SU-DHL-6 (cell line): ENCODE results near the gene LAMA3.

Experiments
- H2AFZ ChIP-seq: fragments of 200-600 bp; sonication (generic); 2 replicates; pipeline ENCODE4 v1.6.1; 2014; ENCODE audit warnings: low read depth, mild to moderate bottlenecking, moderate library complexity, mixed read lengths, antibody characterized with exemption, low read length; ENCODE audit not compliant: severe bottlenecking
- H3F3A ChIP-seq: fragments of 200-600 bp; shearing (Covaris generic); 2 replicates; pipeline ENCODE4 v1.6.0; 2016; ENCODE audit warnings: antibody characterized with exemption, mild to moderate bottlenecking; ENCODE audit not compliant: insufficient read depth
- H3K27ac ChIP-seq: fragments of 200-600 bp; sonication (generic); 2 replicates; pipeline ENCODE4 v1.5.1; 2016; ENCODE audit warnings: low read depth, mild to moderate bottlenecking, low read length, moderate library complexity, mixed read lengths
- H3K27me3 ChIP-seq: fragments of 200-600 bp; sonication (generic), shearing (Covaris generic); 2 replicates; pipeline ENCODE4 v1.6.0; 2014; ENCODE audit warnings: mild to moderate bottlenecking, low read length
- H3K36me3 ChIP-seq: fragments of 200-600 bp; sonication (generic); 2 replicates; pipeline ENCODE4 v1.6.1; 2014; ENCODE audit warnings: mild to moderate bottlenecking, low read length, mixed read lengths
- H3K4me2 ChIP-seq: fragments of 300-600, 200-600 bp; shearing (Covaris generic), sonication (generic); 2 replicates; pipeline ENCODE4 v1.6.0; 2014; ENCODE audit warnings: low read length, low read depth, mild to moderate bottlenecking; ENCODE audit not compliant: poor library complexity, severe bottlenecking
- H3K4me3 ChIP-seq: fragments of 200-600 bp; sonication (generic); 2 replicates; pipeline ENCODE4 v1.5.1; 2014; ENCODE audit warnings: antibody characterized with exemption, low read length, mild to moderate bottlenecking, mixed read lengths; ENCODE audit not compliant: insufficient read depth, poor library complexity, severe bottlenecking
- H3K79me2 ChIP-seq: fragments of 200-600 bp; sonication (generic); 2 replicates; pipeline ENCODE4 v1.6.1; 2014; ENCODE audit warnings: mild to moderate bottlenecking, low read length, moderate library complexity; ENCODE audit not compliant: insufficient read depth
- H3K9ac ChIP-seq: fragments of 200-600 bp; sonication (generic); 2 replicates; pipeline ENCODE4 v1.7.0; 2014; ENCODE audit warnings: mild to moderate bottlenecking, low read length
- H3K9me2 ChIP-seq: fragments of 200-600 bp; sonication (generic); replicated peaks from 2 replicates; pipeline ENCODE4 v1.6.1; 2014; ENCODE audit warnings: low read length; ENCODE audit not compliant: insufficient read depth
- H3K9me3 ChIP-seq: fragments of 200-600 bp; sonication (generic); 2 replicates; pipeline ENCODE4 v1.6.1; 2014; ENCODE audit warnings: low read length, mixed read lengths; ENCODE audit not compliant: insufficient read depth
- H4K20me1 ChIP-seq: fragments of 200-600 bp; sonication (generic); 2 replicates; pipeline ENCODE4 v1.6.1; 2014; ENCODE audit warnings: low read depth, mild to moderate bottlenecking, antibody characterized with exemption, low read length, moderate library complexity, mixed read lengths
- CTCF ChIP-seq: fragments of 200-600 bp; sonication (generic); IDR thresholded peaks from one replicate; pipeline ENCODE4 v1.5.1; 2017; ENCODE audit warnings: antibody characterized with exemption, mild to moderate bottlenecking, low read length, moderate library complexity; ENCODE audit not compliant: insufficient read depth, poor library complexity, severe bottlenecking
- EZH2phosphoT487 ChIP-seq: fragments of 200-600 bp; sonication (generic), shearing (Covaris generic); conservative IDR thresholded peaks from 2 replicates; pipeline ENCODE4 v1.6.1; 2018; ENCODE audit warnings: mild to moderate bottlenecking, antibody characterized with exemption, low read length, moderate library complexity, mixed read lengths

Gene LAMA3

GRCh38 chr18:23883277-23883790 lies 194.1 kb downstream of the LAMA3 start:
- H3K36me3 ChIP-seq, result no peaks in the 10 kb centered on the region
- H3K27ac ChIP-seq, result no peak overlapping the region
- H3K4me3 ChIP-seq, result no peak overlapping the region
- no peak overlapping the region for H3K9ac ChIP-seq
- no peaks in the 10 kb centered on the region for H3F3A ChIP-seq
- H3K27me3 ChIP-seq, result no peaks in the 10 kb centered on the region
- no peaks in the 10 kb centered on the region for H3K9me3 ChIP-seq
- no peak overlapping the region for H2AFZ ChIP-seq
- H3K4me2 ChIP-seq, result no peak overlapping the region
- TF ChIP-seq EZH2phosphoT487 (no peak), CTCF (no peak)
- no peaks in the 10 kb centered on the region for H4K20me1 ChIP-seq
- no peaks in the 10 kb centered on the region for H3K79me2 ChIP-seq
- H3K9me2 ChIP-seq, result no peaks in the 10 kb centered on the region

GRCh38 chr18:23884681-23885375 lies 195.6 kb downstream of the LAMA3 start:
- H3K27me3 ChIP-seq, result no peaks in the 10 kb centered on the region
- no peak overlapping the region for H3K27ac ChIP-seq
- H2AFZ ChIP-seq, result no peak overlapping the region
- H3K9me2 ChIP-seq, result no peaks in the 10 kb centered on the region
- no peaks in the 10 kb centered on the region for H3F3A ChIP-seq
- no peak overlapping the region for H3K4me3 ChIP-seq
- no peaks in the 10 kb centered on the region for H3K36me3 ChIP-seq
- H3K79me2 ChIP-seq, result no peaks in the 10 kb centered on the region
- TF ChIP-seq EZH2phosphoT487 (no peak), CTCF (no peak)
- H3K4me2 ChIP-seq, result no peak overlapping the region
- H3K9me3 ChIP-seq, result no peaks in the 10 kb centered on the region
- H3K9ac ChIP-seq, result no peak overlapping the region
- no peaks in the 10 kb centered on the region for H4K20me1 ChIP-seq

GRCh38 chr18:23885750-23886149 lies 196.5 kb downstream of the LAMA3 start:
- no peaks in the 10 kb centered on the region for H3K79me2 ChIP-seq
- no peak overlapping the region for H3K9ac ChIP-seq
- no peak overlapping the region for H2AFZ ChIP-seq
- H3K9me2 ChIP-seq, result no peaks in the 10 kb centered on the region
- H3K4me2 ChIP-seq, result no peak overlapping the region
- H3K4me3 ChIP-seq, result no peak overlapping the region
- no peaks in the 10 kb centered on the region for H3K36me3 ChIP-seq
- no peaks in the 10 kb centered on the region for H3K27me3 ChIP-seq
- H4K20me1 ChIP-seq, result no peaks in the 10 kb centered on the region
- no peak overlapping the region for H3K27ac ChIP-seq
- H3K9me3 ChIP-seq, result no peaks in the 10 kb centered on the region
- no peaks in the 10 kb centered on the region for H3F3A ChIP-seq
- TF ChIP-seq CTCF (no peak), EZH2phosphoT487 (no peak)
